ENCODE results near the gene PTGFRN. TPM values are rescaled to one million over a fixed set of nuclear protein-coding genes. Genes with fewer than 3 reads are reported as not detected.

Gene PTGFRN
- total RNA-seq, 2 experiments from 2014 or later, result 7.0 to 8.4 TPM

DNA sequence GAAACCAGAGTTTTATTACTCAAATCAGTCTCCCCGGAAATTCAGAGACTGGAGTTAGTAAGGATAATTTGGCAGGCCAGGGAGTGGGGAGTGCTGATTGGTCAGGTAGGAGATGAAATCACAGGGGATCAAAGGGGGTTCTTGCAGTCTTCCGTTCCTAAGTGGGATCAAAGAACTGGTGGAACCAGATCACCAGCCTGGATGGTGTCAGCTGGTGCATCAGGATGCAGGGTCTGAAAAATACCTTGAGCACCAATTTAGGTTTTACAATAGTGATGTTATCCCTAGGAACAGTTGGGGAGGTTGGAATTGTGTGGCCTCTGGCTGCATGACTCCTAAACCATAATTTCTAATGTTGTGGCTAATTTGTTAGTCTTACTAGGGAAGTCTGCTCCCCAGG lies 90.4 kb downstream of the PTGFRN start:
- no peak for ATAC-seq
- Mint-ChIP-seq H3K36me3 (ENCODE audit: low read depth) (peaks cover 6% of the 10 kb centered on the region), H3K27me3 (no peaks in the 10 kb centered on the region), H3K27ac (peak overlapping the region; percentile 89), H3K4me3 (no peak overlapping the region), H3K9me3 (peaks cover 8% of the 10 kb centered on the region), H3K4me1 (ENCODE audit: low read depth) (peaks cover 49% of the 10 kb centered on the region)
- ChIA-PET CTCF (interaction anchor here (0.6 to 2.1 kb wide), 2 partner anchors 275 to 426 kb away, joined by 3 to 4 read pairs; no protein-coding TSS in a partner anchor), POLR2A (interaction anchor here (1.8 to 1.9 kb wide), 2 partner anchors 13 to 60 kb away, joined by 6 to 8 read pairs; partner anchors contain the start of gene TTF2)
- TF ChIP-seq, protein P1, sequence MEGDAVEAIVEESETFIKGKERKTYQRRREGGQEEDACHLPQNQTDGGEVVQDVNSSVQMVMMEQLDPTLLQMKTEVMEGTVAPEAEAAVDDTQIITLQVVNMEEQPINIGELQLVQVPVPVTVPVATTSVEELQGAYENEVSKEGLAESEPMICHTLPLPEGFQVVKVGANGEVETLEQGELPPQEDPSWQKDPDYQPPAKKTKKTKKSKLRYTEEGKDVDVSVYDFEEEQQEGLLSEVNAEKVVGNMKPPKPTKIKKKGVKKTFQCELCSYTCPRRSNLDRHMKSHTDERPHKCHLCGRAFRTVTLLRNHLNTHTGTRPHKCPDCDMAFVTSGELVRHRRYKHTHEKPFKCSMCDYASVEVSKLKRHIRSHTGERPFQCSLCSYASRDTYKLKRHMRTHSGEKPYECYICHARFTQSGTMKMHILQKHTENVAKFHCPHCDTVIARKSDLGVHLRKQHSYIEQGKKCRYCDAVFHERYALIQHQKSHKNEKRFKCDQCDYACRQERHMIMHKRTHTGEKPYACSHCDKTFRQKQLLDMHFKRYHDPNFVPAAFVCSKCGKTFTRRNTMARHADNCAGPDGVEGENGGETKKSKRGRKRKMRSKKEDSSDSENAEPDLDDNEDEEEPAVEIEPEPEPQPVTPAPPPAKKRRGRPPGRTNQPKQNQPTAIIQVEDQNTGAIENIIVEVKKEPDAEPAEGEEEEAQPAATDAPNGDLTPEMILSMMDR (IDR thresholded peaks at IDR 0.05), result no peak
- no peak for DNase-seq
- intact Hi-C loops (cut with micrococcal nuclease), result loop anchor here (5.0 to 10.0 kb wide), 3 partner anchors 57 to 665 kb away; no protein-coding TSS in a partner anchor

DNA sequence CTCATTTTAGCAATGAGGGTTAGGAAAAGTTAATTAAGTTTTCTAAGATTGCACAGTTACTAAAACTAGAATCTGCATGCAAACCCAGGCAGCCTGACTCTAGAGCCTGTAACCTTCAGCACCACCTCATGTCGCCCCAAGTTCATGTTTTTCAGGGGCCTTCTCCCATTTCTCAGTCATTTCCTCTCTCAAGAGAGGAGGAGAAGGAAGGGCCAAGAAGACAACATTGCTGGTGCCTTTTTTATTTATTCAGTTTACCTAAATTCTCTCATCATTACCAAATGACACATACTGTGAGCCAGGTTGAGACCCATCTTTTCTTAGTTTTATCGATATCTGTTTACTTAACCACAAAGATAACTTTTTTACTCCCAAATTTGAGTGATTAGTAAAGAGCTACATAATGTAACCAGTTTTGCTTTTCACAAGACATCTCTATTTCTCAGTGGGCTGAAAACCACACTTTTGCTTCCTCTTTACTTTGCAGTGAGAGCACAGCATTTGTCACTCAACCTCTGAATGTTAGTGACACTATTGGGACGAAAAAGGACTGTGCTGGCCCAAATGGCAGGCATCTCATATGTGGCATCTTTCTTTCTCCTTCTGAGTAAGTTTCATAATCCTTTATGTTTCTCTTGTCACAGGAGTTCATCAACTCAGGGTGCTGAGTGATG lies 91.7 kb downstream of the PTGFRN start, which contains the start of gene CD101:
TSS of gene CD101 (plus strand) at position 507 of the 674 bp plus-strand sequence. CDS start at position 565, 58 bp downstream.
- H3K9me3 Mint-ChIP-seq, result peaks cover 8% of the 10 kb centered on the region

DNA sequence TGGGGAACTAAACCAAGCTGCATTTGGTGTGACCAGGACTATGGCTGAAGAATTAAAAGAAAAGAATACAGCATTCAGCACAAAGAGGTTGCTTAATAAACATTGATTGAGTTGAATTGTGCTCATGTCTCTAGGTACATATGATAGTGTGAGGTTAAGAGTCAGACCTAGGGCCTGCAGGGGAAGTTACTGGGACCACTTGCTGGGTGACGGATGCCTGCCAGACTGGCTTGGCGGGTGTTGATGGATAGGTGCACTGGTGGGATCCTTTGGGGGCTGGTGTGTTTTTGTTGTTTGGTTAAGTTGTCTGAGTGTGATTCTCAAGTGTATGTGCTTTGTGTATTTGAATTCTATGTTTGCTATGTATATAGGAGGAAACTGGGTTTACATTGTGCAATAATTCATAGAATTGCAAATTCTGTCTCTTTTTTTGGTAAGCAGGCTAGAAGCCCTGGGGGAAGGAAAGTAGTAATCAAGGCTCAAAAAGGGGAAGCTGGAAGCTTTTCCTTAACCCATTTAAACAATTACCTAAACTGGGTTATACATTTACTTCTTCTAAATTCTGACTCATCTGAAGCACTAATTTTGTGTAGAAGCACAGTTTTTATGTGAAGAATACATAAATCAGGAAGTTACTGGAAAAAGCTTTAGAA lies 93.6 kb downstream of the PTGFRN start:
- POLR2A ChIA-PET, result interaction anchor here (1.0 to 2.3 kb wide), 7 partner anchors 16 to 265 kb away, joined by 3 to 8 read pairs (median 3); partner anchors contain the start of gene TTF2
- H3K4me1 Mint-ChIP-seq (ENCODE audit: low read depth), result peaks cover 72% of the 10 kb centered on the region

More for the DNA sequence above, 91.7 kb downstream of the PTGFRN start, which contains the start of gene CD101:
- ATAC-seq (peak; percentile 91), DNase-seq (peak; percentile 64)
- POLR2A ChIA-PET, result interaction anchor here (0.7 to 1.9 kb wide), 6 partner anchors 14 to 246 kb away, joined by 3 to 8 read pairs (median 4); partner anchors contain the start of gene TTF2
- H3K27me3 Mint-ChIP-seq, result no peaks in the 10 kb centered on the region
- CTCF ChIA-PET, result interaction anchor here (1.2 to 2.1 kb wide), 2 partner anchors 13 to 277 kb away, joined by 3 to 4 read pairs; no protein-coding TSS in a partner anchor
- H3K4me1 Mint-ChIP-seq (ENCODE audit: low read depth), result peaks cover 59% of the 10 kb centered on the region
- intact Hi-C loops (cut with micrococcal nuclease), result loop anchor here (5.0 to 10.0 kb wide), 3 partner anchors 56 to 663 kb away; no protein-coding TSS in a partner anchor
- H3K4me3 Mint-ChIP-seq, result peak within 1 kb of the TSS; percentile 52
- TF ChIP-seq, protein P1 (IDR thresholded peaks at IDR 0.05), result no peak
- peaks cover 6% of the 10 kb centered on the region for H3K36me3 Mint-ChIP-seq (ENCODE audit: low read depth)
- peak within 1 kb of the TSS; percentile 89 for H3K27ac Mint-ChIP-seq

DNA sequence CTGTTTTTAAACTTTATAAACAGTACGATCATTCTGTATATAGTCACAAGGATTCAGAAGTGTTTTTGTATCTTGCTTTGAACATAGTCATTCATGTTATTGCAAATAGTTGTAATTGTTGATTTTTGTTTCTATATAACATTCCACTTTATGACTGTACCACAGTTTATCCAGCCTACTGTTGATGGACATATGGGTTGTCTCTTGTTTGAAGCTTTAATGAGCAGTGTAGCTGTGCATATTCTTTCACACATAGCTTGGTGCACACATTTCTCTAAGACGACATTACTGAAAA lies 98.0 kb downstream of the PTGFRN start:
- peak overlapping the region; percentile 55 for H3K4me3 Mint-ChIP-seq
- TF ChIP-seq, protein P1 (IDR thresholded peaks at IDR 0.05), result no peak
- POLR2A ChIA-PET, result interaction anchor here (1.3 kb wide), 1 partner anchor 11 kb away, joined by 4 read pairs; no protein-coding TSS in a partner anchor

More for the DNA sequence above, 93.6 kb downstream of the PTGFRN start:
- CTCF ChIA-PET, result interaction anchor here (0.8 to 2.2 kb wide), 4 partner anchors 11 to 69 kb away, joined by 3 to 5 read pairs (median 4); no protein-coding TSS in a partner anchor
- H3K4me3 Mint-ChIP-seq, result peak overlapping the region; percentile 39
- DNase-seq (no peak), ATAC-seq (no peak)
- peaks cover 6% of the 10 kb centered on the region for H3K36me3 Mint-ChIP-seq (ENCODE audit: low read depth)
- peak overlapping the region; percentile 81 for H3K27ac Mint-ChIP-seq
- peaks cover 8% of the 10 kb centered on the region for H3K9me3 Mint-ChIP-seq
- intact Hi-C loops (cut with micrococcal nuclease), result loop anchor here (5.0 to 10.0 kb wide), 3 partner anchors 54 to 661 kb away; no protein-coding TSS in a partner anchor
- no peaks in the 10 kb centered on the region for H3K27me3 Mint-ChIP-seq
- TF ChIP-seq, protein P1 (IDR thresholded peaks at IDR 0.05), result no peak

More for the DNA sequence above, 98.0 kb downstream of the PTGFRN start:
- H3K36me3 Mint-ChIP-seq (ENCODE audit: low read depth), result peaks cover 4% of the 10 kb centered on the region
- peak overlapping the region; percentile 88 for H3K27ac Mint-ChIP-seq
- H3K9me3 Mint-ChIP-seq, result peaks cover 3% of the 10 kb centered on the region
- DNase-seq (no peak), ATAC-seq (peak; percentile 12)
- intact Hi-C loops (cut with micrococcal nuclease), result loop anchor here (10.0 kb wide), 1 partner anchor 657 kb away; no protein-coding TSS in a partner anchor
- no peaks in the 10 kb centered on the region for H3K27me3 Mint-ChIP-seq
- CTCF ChIA-PET, result no interaction called here
- H3K4me1 Mint-ChIP-seq (ENCODE audit: low read depth), result peaks cover 59% of the 10 kb centered on the region

Data from activated CD8-positive, alpha-beta T cell treated with anti-CD3 and anti-CD28 coated beads for 36 hours (primary cell).